ENCODE data around the gene NME9. TPM values are rescaled to one million over a fixed set of nuclear protein-coding genes. Genes with fewer than 3 reads are reported as not detected.

Gene NME9
- polyA plus RNA-seq, 1 donor: 0.90 TPM

DNA sequence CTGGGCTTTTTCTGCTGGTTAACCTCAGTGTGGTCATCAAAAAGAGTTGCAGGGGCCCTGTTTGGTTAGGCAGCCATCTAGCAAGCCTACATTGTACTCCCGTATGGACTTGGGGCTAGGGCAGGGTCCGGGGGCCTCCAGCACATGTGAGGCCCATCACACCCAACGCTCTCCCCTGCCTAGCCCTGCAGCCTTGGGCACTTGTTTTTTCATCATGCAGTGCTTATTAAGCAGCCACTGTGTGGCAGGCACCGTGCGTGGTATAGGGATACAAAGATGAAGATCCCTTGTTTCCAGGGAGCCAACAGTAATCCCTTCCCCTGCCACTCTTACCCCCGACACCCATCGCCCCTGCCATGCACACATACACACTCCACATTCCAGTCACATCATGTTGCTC is 32.9 kb upstream of the NME9 start:
- no peak for DNase-seq (ENCODE audit: low read depth)

DNA sequence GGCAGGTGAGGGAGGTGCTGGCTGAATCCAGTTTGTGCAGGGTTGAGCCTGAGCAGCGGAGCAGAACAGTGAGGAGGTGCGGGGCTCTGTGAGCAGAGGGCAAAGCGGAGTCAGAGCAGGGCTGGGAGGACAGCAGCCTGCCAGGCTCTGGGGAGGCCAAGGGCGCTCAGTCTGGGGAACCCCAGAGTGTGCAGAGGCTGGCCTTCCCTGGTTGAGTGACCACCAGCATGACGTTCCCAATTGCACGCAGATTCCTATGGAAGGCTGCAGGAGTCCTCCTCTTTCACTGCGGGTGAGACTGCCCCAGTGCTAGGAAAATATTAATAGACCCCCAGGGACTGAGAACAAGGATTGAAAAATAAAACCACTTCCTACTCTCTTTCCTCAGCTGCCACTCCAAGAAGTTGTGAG is 31.9 kb upstream of the NME9 start:
- no peak for DNase-seq (ENCODE audit: low read depth)

DNA sequence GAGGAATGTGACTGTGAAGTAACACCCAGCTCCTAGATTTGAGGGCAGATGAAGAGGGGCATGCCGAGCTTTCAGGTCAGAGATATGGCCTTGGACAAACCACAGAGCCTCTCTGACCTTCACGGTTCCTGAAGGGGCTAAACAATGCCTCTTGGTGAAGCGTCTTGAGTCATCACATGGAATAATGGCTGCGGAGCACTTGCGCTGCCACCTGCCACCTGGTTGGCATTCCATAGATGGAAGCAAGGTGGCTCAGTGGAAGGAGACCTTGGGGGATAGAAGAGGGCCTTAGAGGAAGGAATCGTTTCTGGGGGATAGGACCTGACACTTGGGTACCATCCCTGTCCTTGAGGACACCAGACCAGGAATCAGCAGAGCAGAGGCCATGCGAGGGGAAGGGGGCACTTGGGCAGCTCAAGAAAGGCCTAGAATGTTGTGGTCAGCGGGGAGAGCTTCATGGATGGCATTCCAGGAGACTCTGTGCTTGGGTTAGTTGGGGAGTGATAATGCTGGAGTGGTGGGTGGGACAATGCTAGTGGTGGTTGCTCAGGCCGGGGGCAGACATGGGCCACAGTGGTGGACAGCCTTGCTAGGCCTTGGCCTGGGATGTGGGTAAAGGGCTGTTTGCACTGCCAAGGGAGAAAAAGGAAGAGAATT is 31.3 kb upstream of the NME9 start:
- DNase-seq (ENCODE audit: low read depth): no peak

DNA sequence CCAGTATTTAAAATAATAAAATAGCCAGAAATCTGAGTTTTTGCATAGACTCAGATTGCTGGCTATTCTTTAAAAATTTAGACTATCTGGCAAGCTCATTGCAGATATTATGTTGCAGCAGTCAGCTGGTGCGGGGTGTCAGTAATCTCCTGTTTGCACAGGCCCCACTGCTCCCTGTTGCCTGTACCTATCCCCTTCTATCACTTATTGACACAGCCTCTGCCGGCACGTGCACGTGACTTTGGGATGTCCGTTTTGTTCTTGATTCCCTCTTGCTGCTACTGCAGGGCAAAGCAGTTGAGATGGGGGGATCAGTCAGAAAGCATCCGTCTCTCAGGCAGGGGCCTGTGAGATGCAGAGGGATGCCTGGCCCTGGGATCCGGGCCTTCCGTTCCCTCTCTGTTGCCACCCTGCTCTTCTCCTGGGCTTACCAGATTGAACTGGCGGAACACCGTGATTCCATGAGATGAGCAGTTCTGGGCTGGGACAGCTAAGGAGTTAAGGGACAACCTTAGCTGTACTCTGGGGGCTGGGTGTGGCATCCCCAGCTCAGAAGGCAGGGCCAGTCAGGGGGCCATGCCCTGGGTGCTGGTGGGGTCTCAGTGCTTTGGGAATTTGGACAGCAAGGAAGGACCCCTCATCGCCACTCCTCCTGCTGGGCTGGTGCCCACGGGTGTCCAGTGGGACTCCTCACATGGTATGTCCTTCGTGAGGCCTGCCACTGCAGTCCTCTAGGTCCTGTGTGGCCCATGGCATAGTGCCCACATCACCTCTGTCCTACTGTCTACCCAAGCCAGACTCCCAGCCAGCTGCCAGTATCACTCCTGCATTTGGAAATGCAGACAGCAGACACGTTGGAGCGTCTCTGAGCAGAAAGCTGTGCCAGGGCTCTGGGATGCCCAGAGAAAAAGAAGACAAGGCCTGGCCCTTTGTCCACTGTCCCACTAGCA is 30.5 kb upstream of the NME9 start:
- DNase-seq (ENCODE audit: low read depth): no peak

DNA sequence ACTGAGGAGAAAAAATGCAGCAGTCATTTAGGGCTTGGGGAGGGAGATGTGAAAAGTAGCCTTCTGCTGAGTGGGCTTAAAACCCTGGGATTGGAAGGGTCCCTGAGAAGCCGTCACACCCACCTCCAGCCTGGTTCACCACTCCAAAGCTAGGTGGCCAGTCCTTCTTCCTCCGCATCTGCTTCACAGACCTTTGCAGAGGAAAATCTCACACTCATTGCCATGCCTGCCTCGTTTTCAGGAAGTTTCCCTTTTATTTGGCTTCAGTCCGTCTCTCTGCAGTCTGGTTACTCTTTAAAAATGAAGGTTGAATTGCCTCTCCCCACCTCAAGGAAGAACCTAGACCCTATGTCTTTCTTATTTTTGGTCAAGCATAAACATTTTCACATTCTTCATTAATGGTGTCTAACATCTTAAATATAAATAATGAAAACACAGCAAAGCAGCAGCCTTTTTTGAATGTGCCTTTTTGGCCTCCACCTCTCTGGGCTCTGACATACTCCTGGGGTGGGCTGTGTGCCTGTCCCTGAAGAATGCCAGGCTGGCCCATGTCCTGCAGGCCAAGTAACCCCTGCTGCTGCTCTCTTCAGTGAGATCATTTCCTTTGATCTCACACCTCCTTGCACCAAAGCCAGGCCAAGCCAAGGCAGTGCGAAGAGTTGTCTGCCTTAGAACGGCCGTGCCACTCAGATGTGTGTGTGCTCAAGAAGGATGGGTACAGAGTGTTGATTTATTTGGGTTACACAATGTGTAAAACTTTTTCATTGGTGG is 29.7 kb upstream of the NME9 start:
- DNase-seq (ENCODE audit: low read depth): no peak

DNA sequence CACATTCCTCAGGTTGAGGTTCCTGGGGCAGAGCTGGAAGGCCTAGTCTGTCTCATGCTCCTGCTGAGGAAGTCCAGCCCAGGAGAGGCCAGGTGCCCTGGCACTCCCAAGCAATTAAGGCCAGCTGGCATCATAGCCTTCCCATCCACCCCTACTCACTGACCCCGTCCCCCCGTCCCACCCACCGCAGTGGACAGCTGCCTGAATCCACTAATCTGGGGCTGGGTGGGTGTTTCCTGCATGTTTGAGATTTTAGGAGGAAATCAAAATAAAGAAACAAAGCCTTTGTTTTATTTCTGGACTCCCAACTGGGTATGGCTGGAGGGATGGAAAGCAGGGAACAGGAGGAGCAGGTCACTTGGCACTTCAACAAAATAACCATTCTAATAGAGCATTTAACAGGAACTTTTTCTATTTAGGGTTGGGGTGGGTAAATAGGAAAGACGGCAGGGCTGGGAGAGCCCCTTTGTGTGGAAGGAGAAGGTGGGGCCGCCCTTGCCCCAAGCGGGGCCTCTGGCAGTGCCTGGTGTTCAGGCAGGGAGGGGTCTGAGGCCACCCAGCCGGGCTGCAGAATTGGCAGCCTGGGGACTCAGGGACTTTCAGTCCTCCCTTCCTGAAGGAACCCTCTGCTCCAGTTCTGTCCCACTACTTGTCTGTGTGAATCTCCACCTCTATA is 27.2 kb upstream of the NME9 start:
- no peak for DNase-seq (ENCODE audit: low read depth)

DNA sequence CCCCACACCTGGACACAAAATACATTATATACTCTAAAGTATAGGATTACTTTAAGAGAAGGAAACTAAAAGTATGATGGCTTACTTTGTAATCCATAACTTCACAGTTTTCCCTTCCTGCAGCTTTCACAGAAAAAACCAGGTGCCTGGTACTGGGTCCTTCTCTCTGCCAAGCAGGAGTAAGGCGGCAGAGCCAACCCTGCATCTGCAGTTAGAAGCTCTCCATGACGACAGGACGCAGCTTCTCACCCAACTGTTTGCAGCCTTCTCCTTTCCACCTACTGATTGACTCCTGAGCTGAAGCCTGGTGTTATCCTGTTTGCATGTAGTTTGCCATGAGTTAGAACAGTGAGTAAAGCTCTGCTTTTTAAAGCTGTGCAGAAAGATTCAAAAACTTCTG is 25.4 kb upstream of the NME9 start:
- no peak for DNase-seq (ENCODE audit: low read depth)

DNA sequence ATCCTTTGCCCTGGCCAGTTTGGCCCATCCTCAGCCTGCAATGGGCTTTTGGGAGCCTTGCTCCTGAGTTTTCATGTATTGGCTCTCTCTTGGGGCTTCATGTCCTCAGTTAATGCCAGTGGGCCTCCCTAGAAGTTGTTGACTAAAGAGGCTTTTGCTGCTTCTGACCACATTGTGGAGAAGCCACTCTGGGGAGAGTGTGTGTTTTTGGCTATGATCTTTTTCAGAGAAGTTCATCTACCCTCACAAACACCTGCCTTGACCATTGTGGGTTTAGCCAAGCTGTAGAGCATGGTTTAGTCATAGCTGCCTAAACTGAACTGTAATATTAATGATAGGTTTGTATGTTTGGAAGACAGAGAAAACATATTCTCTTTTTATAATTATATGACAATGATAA is 24.7 kb upstream of the NME9 start:
- DNase-seq (ENCODE audit: low read depth): no peak

DNA sequence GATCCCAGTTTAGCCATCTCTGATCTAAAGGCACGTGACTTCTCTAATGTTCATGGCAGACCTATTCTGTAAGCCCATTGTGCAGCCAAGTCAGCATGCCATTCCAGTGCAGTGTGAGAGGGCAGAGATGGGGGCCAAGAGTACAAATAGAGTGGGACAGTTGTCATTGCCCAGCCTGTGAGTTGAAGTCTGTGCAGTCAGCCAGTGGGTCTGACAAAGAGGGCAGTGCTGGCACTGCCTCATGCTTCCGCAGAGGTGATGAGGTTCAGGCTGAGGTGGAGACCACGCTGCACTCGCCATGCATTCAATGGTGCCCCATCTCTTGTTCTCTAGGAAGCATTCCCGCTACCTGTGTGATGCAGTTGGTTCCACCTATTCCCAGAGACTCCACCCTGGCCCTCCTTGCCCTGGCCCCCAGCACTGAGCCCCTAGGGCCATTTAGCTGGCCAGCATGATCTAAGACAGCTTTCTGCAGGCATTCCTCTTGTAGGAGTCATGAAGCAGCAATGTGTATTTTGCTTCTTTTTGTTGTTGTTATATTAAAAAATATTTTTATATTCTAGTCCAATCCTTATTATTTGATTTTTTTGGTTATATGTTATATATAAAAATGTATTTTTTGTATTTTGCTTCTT is 22.4 kb upstream of the NME9 start:
- no peak for DNase-seq (ENCODE audit: low read depth)

DNA sequence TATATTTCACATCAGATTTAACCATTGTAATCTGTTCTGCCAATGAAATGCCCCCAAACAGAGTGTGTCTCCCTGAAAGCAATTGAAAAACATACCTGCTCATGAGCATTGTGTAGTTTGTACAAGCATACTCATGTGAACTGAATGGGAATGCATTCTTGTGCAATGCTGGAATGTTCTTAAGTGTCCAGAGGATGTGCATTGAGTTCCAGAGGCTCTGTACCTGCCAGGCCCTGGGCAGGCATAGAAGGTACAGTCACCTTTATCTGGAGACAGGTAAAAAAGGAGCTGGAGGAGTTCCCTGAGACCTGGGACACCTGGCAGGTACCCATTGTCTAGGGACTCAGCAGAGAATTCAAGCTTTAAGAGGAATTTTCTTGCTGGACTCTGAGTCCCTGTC is 21.5 kb upstream of the NME9 start:
- DNase-seq (ENCODE audit: low read depth): no peak

DNA sequence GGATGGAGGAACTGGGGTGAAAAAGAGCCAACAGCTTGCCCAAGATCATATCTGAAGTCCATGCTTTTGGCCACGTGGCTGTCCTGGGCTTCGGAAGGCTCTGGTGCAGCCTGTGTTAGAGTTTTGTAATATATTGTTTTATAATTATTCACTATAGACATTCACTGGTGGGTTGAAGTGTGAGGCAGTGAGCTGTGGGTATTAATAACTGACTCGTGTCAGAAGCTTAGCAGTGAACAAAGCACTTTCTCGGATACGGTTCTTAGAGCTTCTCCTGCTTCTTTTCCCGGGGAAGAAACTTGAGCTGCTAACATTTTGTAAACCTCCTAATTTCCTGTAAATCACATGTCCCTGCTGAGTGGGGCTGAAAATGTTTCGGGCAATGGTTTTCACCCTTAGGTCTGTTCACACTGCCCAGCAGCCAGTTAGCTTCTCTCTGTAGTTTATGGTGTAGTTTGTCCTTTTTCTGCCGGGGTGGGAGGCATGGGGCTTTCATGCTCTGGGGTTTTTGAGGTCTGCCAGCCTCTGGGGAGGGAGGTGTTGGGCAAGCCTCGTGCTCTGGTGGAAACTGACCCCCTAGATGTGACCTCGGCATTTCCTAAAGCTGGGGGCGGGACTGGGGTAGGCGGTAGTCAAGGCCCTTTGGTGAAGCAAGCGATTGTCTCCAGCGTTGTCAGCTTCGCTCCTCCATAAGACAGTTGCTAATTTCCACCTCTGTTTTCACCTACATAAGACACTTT is 20.4 kb upstream of the NME9 start:
- DNase-seq (ENCODE audit: low read depth): no peak

DNA sequence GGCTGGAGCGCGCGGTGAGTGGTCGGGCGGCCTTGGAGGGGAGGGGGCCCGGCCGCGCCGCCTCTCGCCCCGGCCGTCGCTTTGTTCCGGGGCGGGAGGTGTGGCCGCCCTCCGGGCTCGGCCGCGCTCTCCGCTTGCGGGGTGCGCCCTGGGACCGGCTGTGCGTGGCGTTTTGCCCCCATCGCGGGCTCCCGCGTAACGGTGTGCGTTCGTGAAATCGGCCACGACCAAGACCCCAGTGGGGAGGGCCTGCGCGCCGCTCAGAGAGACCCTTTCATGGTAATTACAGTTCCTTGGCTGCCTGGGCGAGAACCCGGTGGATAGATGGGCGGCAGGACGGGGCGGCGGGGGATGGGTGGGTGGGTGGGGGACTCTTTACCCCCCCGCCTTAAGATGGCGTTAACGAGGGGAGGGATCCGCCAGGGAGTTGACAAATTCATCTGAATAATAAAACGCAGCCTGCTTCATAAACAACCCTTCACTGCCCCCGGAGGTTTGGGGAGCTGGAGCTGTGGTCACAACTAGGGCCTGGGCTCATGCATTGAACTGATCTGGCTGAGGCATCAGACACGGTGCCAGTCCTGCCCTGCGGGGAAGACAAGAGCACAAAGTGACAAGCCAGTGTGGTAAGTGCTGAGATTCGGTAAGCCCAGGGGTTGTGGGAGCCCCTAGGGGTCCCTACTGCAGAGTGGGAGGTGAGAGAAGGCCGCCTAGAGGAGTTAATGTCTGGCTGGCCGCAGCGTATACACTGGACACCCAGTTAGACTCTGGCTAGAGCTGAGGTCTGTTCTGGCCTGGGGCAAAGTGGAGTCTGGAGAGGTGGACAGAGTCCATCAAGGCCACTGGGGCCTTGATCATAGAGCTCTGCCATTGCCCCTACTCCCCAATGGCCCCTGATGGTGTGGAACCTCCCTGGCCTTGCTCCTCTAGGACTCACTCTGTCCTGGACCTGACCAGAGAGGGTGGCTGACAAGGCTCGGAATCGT is 19.4 kb upstream of the NME9 start:
- DNase-seq (ENCODE audit: low read depth): no peak

DNA sequence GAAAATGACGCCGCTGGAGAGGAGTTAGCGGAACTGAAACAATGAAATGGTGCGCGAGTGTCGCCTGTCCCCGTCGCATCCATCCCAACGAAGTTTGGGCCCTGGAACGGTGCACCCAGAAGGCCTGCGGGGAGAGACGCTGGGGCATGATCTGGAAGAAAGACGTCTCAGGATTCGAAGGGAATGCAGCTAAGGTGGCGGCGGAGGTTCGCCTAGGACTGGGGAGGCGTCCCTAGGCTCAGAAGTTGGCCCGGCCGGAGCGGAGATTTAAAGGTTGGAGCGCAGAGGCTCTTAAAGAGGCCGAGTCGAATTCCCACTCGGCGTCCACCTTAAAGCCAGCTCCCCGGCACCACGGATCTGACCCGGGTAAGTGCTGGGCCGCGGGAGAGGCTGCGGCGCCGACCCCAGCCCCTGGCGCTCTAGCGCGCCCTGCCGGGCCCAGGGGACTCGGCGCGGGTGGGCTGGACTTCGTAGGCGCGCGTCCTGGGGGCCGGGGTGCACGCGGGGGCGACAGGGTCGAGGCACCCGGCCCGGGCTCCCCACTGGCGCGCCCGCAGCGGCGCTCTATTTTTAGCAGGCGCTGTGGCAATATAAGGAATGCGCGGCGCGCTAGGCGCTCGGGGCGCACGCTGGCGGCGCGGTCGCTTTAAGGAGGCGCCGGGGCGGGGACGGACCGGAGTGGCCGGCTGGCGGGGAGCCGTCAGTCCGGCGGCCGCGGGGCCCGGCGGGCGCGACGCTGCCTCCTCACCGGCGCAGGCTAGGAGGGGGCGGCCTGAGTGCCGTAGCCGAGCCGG is 18.5 kb upstream of the NME9 start, which contains the start of gene MRAS:
MRAS (plus strand) TSS at position 620 of the 794 bp plus-strand sequence. CDS start 24,305 bp downstream, outside the sequence.
- no peak for DNase-seq (ENCODE audit: low read depth)

DNA sequence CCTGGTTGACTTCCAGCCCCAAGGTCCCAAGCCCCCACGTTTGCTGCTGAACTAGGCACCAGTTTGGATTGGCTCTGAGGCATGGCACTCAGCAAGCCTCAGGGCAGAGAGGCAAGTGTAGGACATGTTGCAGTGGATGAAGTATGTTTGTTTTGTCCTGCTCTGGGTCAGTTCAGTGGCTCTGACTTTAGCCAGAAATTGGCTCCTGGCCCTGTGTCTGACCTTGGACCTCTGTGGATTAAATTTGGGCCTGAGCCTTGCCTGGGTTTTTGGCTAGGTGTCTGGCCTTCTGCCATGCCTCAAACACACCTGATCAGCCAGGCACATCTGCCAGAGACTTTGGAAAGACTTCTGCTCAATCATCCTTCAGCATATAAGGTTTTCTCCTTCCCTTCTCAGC is 15.1 kb upstream of the NME9 start:
- no peak for DNase-seq (ENCODE audit: low read depth)

DNA sequence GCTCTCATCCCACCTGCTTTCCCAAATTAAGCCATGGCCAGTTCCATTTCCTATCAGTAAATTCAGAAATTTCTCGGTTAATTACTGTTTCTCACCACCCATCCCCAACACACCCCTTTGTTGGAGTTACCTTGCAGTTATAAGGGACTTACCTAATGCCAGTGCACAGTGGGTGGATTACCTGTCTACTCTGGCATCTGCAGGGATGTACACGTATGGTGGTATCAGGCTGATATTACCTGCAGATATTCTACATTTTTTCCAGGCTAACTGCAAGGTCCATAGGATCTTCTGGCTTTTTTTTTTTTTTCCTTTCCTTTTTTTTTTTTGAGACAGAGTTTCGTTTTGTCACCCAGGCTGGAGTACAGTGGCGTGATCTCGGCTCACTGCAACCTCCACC is 10.9 kb upstream of the NME9 start:
- DNase-seq (ENCODE audit: low read depth): no peak

DNA sequence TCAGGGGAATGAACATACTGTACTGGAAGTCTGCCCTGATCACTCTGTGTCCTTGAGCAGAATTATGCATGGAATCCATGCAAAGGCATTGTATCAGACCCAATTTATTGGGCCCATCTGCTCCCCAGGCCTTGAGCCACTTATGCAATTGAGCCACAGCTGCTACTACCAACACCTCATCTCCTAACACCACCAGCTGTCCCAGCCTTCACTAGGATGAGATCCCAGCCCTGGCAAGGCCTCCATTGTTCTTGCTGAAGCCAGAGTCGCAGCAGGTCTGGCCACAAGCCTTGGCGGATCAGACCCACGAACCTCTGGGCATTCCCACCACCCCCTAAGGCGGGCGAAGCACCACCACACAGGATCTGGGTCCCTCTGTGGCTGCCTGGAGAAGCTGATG is 9.2 kb upstream of the NME9 start:
- DNase-seq (ENCODE audit: low read depth): no peak

DNA sequence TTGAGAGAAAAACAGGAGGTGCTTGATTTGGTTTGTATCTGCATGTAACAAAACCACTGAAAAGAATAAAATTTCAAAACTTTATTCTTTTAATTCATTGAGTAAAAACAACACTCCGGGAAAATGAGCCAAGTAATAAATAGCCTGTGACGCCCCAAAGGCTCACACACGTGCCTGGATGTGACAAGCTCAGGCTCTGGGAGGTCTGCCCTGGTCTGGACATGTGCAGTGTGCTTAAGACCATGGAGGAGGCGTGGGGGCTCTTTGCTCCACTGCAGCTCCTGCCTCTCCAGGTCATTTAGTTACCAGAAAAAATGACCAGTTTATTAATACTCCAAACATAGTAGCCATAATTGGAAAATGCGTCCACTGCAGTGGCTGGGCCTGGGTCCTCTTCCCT is 8.6 kb upstream of the NME9 start:
- no peak for DNase-seq (ENCODE audit: low read depth)

DNA sequence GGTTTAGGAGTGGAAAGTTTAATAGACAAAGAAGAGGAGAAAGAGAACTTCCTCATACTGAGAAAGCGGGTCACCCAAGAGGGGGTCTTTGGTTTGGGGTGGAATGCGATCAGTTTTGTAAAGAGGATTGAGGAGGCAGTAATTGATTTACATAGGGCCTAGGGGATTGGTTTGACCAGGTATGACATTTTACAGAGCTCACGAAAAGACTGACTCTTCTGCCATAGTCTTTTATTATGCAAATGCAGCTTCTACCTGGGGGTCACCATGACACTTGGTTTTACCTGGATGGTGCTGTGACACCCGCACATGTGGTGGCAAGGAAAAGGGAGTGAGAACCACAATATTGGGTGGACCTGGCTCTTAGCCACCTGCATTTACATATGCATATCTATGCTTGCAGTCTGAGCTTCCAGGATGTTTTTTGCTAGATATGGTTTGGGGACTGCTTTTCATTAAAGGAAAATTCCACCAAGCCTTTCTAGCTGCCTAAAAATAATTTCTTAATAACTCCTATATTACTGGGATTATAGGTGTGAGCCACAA is 6.9 kb upstream of the NME9 start:
- DNase-seq (ENCODE audit: low read depth): no peak

Data from forelimb muscle (tissue), 1 donor.